GM21528 (cell line): ENCODE measurements around the gene TCF4.
A peak's percentile ranks its signal among the peaks of the same experiment; 100 is the strongest.

Experiments used
- ATAC-seq: cut with Tn5 transposase; IDR thresholded peaks from one replicate; pipeline ENCODE4 v1.9.1; 2021; ENCODE audit warnings: mild to moderate bottlenecking, moderate library complexity; ENCODE audit not compliant: unreplicated experiment, low FRiP score

TCF4 gene

GRCh38 chr18:55316486-55317184 is 271.4 kb downstream of the TCF4 start:
- ATAC-seq = no peak

- ATAC-seq = no peak
Observed at GRCh38 chr18:55314615-55315237, 273.3 kb downstream of the TCF4 start.

- ATAC-seq = no peak
Observed at GRCh38 chr18:55314031-55314430, 274.0 kb downstream of the TCF4 start.

GRCh38 chr18:55310863-55311262 is 277.1 kb downstream of the TCF4 start:
- no peak for ATAC-seq

- no peak for ATAC-seq
Observed at GRCh38 chr18:55310044-55310676, 277.8 kb downstream of the TCF4 start.

- ATAC-seq = no peak
Observed at GRCh38 chr18:55309249-55309648, 278.7 kb downstream of the TCF4 start.

- peak; percentile 69 for ATAC-seq
Observed at GRCh38 chr18:55307505-55307904, 280.5 kb downstream of the TCF4 start.

GRCh38 chr18:55306359-55307024 is 281.5 kb downstream of the TCF4 start:
- ATAC-seq = no peak

- ATAC-seq = no peak
Observed at GRCh38 chr18:55302167-55302833, 285.7 kb downstream of the TCF4 start.

GRCh38 chr18:55301824-55302166 is 286.2 kb downstream of the TCF4 start:
- ATAC-seq = no peak

GRCh38 chr18:55300936-55301531 is 287.0 kb downstream of the TCF4 start:
- no peak for ATAC-seq

GRCh38 chr18:55300421-55300935 is 287.5 kb downstream of the TCF4 start:
- no peak for ATAC-seq

- no peak for ATAC-seq
Observed at GRCh38 chr18:55296778-55297177, 291.2 kb downstream of the TCF4 start.

GRCh38 chr18:55296115-55296514 is 291.9 kb downstream of the TCF4 start:
- ATAC-seq = no peak

- ATAC-seq = no peak
Observed at GRCh38 chr18:55290898-55291297, 297.1 kb downstream of the TCF4 start.

GRCh38 chr18:55289775-55290174 is 298.2 kb downstream of the TCF4 start:
- no peak for ATAC-seq

- ATAC-seq = no peak
Observed at GRCh38 chr18:55289048-55289447, 298.9 kb downstream of the TCF4 start.

- ATAC-seq = no peak
Observed at GRCh38 chr18:55287935-55288868, 299.8 kb downstream of the TCF4 start.

GRCh38 chr18:55287149-55287806 is 300.7 kb downstream of the TCF4 start:
- no peak for ATAC-seq
